Endothelial cell of umbilical vein (primary cell): ENCODE results near the gene GADD45GIP1. TPM values are rescaled to one million over a fixed set of nuclear protein-coding genes. Genes with fewer than 3 reads are reported as not detected.

Experiments
- BruUV-seq: library from RNA; stranded (reverse); fragments of 400-500 nt; replicated peaks from 2 replicates; lab custom pipeline; 2021; lab: Mats Ljungman, UMichigan
- CTCF ChIA-PET: fragments of 300-600, 350-600 bp; sonication (Branson Sonifier 250); formaldehyde crosslinking; loops from one replicate; lab custom pipeline; 2021; ENCODE audit warnings: antibody characterized with exemption, inconsistent platforms; lab: Charles Lee
- POLR2A ChIA-PET: fragments of 300-600, 350-600 bp; sonication (Branson Sonifier 250); formaldehyde crosslinking; loops from one replicate; lab custom pipeline; 2021; ENCODE audit warnings: antibody characterized with exemption, inconsistent platforms; lab: Charles Lee
- DNase-seq: peaks from one replicate; pipeline ENCODE4 v3.0.0-alpha.2; 2011; ENCODE audit warnings: low read depth, low spot score
- FAIRE-seq: peaks from 2 replicates; lab custom pipeline; 2011; peaks lifted over from hg19 to GRCh38; lab: Jason Lieb, UNC
- H2AFZ ChIP-seq: 2 replicates; pipeline ENCODE4 v1.6.0; 2012; ENCODE audit warnings: low read depth, low read length, control low read depth, inconsistent platforms
- H3K27ac ChIP-seq: 2 replicates; pipeline ENCODE4 v1.5.1; 2011; ENCODE audit warnings: low read depth, mild to moderate bottlenecking, control low read depth, low read length, moderate library complexity; ENCODE audit not compliant: insufficient read depth
- H3K27me3 ChIP-seq, 2 experiments: 2 replicates each; pipeline versions ENCODE4 v1.6.0 to v1.6.1; 2011; ENCODE audit warnings: low read length in 2 of 2, mixed read lengths in 1 of 2; ENCODE audit not compliant: control insufficient read depth in 2 of 2, insufficient read depth in 2 of 2
- H3K36me3 ChIP-seq, 2 experiments: 2 replicates in 1 of 2; 3 replicates in 1 of 2; pipeline ENCODE4 v1.5.1; 2011; ENCODE audit warnings: low read length in 2 of 2, mild to moderate bottlenecking in 1 of 2, moderate library complexity in 1 of 2; ENCODE audit not compliant: control insufficient read depth in 2 of 2, insufficient read depth in 2 of 2; ENCODE audit errors: extremely low read depth in 1 of 2
- H3K4me1 ChIP-seq: 3 replicates; pipeline ENCODE4 v1.5.1; 2011; ENCODE audit warnings: mild to moderate bottlenecking, low read length; ENCODE audit not compliant: control insufficient read depth, insufficient read depth; ENCODE audit errors: extremely low read depth
- H3K4me2 ChIP-seq: 2 replicates; pipeline ENCODE4 v1.6.1; 2011; ENCODE audit warnings: low read length, control low read depth, mixed read lengths; ENCODE audit not compliant: insufficient read depth
- H3K4me3 ChIP-seq, 3 experiments: fragments of 200-600 bp in 1 of 3; sonication (generic), shearing (Covaris generic) in 1 of 3; replicated peaks in 1 of 3; 2 replicates each; pipeline ENCODE4 v1.5.1; 2011 to 2016; ENCODE audit warnings: control low read depth in 3 of 3, low read length in 3 of 3, mild to moderate bottlenecking in 2 of 3, inconsistent platforms in 1 of 3, low read depth in 1 of 3, moderate library complexity in 1 of 3; ENCODE audit not compliant: insufficient read depth in 1 of 3
- H3K79me2 ChIP-seq: 2 replicates; pipeline ENCODE4 v1.6.0; 2012; ENCODE audit warnings: low read length, inconsistent platforms; ENCODE audit not compliant: control insufficient read depth, insufficient read depth
- H3K9ac ChIP-seq: replicated peaks from 2 replicates; pipeline ENCODE3; 2011; ENCODE audit warnings: low read length, control low read depth; ENCODE audit not compliant: insufficient read depth; ENCODE audit errors: extremely low read depth
- H3K9me1 ChIP-seq: replicated peaks from 3 replicates; pipeline ENCODE4 v1.6.0; 2011; ENCODE audit warnings: mild to moderate bottlenecking, low read length; ENCODE audit not compliant: control insufficient read depth, insufficient read depth; ENCODE audit errors: extremely low read depth
- H3K9me3 ChIP-seq: replicated peaks from 2 replicates; pipeline ENCODE4 v1.5.1; 2012; ENCODE audit warnings: low read length, inconsistent platforms; ENCODE audit not compliant: control insufficient read depth, insufficient read depth
- H4K20me1 ChIP-seq: replicated peaks from 2 replicates; pipeline ENCODE3; 2011; ENCODE audit warnings: mild to moderate bottlenecking, low read length; ENCODE audit not compliant: control insufficient read depth, insufficient read depth; ENCODE audit errors: extremely low read depth
- JUN ChIP-seq: IDR thresholded peaks from 2 replicates; pipeline ENCODE4 v1.6.1; 2011; ENCODE audit warnings: borderline replicate concordance, low read depth; ENCODE audit not compliant: insufficient read length, insufficient read depth
- MYC ChIP-seq: IDR thresholded peaks from one replicate; pipeline ENCODE4 v1.6.1; 2011; ENCODE audit warnings: mild to moderate bottlenecking, low read depth, low read length
- POLR2AphosphoS5 ChIP-seq: IDR thresholded peaks from 2 replicates; pipeline ENCODE4 v1.6.1; 2012; ENCODE audit warnings: low read depth, mild to moderate bottlenecking, control low read depth, low read length, moderate library complexity; ENCODE audit not compliant: insufficient read depth
- dilution Hi-C: fragments of 300-500 bp; cut with MboI; formaldehyde crosslinking; loops from one replicate; pipeline ENCODE4 v1.15.0; 2019; ENCODE audit warnings: low sequenced_read_pairs; ENCODE audit not compliant: extremely low pct_ligation_motif_present
- intact Hi-C: fragments of 100-400 bp; cut with micrococcal nuclease; formaldehyde crosslinking; loops from one replicate; pipeline ENCODE4 v1.10.0; 2022
- polyA plus RNA-seq, 4 experiments: library from polyadenylated mRNA; depleted of rRNA in 3 of 4; stranded (reverse) in 3 of 4; unstranded in 1 of 4; fragments of >200 nt; gene quantifications; 2 replicates each; pipeline versions ENCODE4 v1.2.1 to v1.2.3, GENCODE V29; 2011 to 2012; ENCODE audit warnings: missing spikeins in 1 of 4
- total RNA-seq: library from RNA; stranded (reverse); gene quantifications from 2 replicates; pipeline ENCODE4 v1.2.3, GENCODE V29; 2021
- TF ChIP-seq, protein P1 (sequence below): IDR thresholded peaks from 2 replicates; pipeline ENCODE4 v1.6.1; 2011; ENCODE audit not compliant: insufficient read depth, insufficient read length
- TF ChIP-seq, protein P2 (sequence below), 2 donors: IDR thresholded peaks; 1 replicate in 1 of 2; 2 replicates in 1 of 2; pipeline ENCODE4 v1.5.1; 2011; ENCODE audit warnings: low read length in 2 of 2, mild to moderate bottlenecking in 2 of 2, moderate library complexity in 2 of 2, control low read depth in 1 of 2, inconsistent platforms in 1 of 2, low read depth in 1 of 2; ENCODE audit not compliant: insufficient read depth in 1 of 2; ENCODE audit errors: extremely low read depth in 1 of 2

GADD45GIP1 gene
- total and polyA plus RNA-seq, 2 donors (not counting 3 experiments of a cell fraction or from before 2014, with no cell fraction given), result 32.8 to 38.3 TPM

DNA sequence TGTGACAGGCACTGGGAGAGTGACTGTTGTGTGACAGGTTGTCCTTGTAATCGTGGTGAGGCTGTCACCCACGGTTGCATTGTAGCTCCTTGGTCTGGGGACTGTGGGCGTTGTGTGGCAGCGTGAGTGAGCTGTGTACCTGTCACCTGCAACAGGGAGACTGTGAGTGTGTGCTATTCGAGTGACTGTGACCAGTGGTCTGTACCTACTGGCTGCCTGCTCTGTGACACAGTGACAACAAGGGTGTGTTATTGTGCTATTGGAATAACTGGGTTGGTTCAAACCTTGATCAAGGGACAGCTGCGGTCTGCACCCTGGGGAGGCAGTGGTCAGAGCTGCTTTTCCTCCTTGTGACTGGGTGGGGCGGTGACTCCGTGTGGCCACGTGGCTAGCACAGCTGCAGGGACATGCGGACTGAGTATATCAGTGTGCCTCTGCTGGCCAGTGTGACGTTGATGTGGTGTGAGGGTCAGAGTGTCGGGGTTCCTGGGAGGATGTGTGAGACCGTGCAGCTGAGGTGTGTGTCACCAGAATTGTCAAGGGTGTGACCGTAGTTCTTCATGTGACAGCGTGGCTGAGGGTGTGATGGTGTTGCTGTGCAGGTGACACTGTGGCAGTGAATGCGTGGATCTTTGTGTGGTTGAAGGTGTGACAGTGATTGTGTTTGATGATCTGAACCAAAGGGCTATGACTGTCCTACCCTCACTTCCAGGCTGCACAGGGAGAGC lies 28.2 kb upstream of the GADD45GIP1 start:
- Histone ChIP-seq H3K9me1 (no peaks in the 10 kb centered on the region), H3K79me2 (no peaks in the 10 kb centered on the region), H3K9me3 (no peaks in the 10 kb centered on the region), H3K4me1 (peaks cover 2% of the 10 kb centered on the region), H3K4me2 (no peak overlapping the region), H4K20me1 (no peaks in the 10 kb centered on the region), H3K27ac (no peak overlapping the region), H3K9ac (no peak overlapping the region), H3K4me3 (no peak overlapping the region), H3K36me3 (no peaks in the 10 kb centered on the region), H2AFZ (no peak overlapping the region), H3K27me3 (no peaks in the 10 kb centered on the region)
- DNase-seq (no peak), FAIRE-seq (no peak)
- TF ChIP-seq POLR2AphosphoS5, result no peak
- TF ChIP-seq, protein P1, sequence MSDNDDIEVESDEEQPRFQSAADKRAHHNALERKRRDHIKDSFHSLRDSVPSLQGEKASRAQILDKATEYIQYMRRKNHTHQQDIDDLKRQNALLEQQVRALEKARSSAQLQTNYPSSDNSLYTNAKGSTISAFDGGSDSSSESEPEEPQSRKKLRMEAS, result no peak
- TF ChIP-seq, protein P2, sequence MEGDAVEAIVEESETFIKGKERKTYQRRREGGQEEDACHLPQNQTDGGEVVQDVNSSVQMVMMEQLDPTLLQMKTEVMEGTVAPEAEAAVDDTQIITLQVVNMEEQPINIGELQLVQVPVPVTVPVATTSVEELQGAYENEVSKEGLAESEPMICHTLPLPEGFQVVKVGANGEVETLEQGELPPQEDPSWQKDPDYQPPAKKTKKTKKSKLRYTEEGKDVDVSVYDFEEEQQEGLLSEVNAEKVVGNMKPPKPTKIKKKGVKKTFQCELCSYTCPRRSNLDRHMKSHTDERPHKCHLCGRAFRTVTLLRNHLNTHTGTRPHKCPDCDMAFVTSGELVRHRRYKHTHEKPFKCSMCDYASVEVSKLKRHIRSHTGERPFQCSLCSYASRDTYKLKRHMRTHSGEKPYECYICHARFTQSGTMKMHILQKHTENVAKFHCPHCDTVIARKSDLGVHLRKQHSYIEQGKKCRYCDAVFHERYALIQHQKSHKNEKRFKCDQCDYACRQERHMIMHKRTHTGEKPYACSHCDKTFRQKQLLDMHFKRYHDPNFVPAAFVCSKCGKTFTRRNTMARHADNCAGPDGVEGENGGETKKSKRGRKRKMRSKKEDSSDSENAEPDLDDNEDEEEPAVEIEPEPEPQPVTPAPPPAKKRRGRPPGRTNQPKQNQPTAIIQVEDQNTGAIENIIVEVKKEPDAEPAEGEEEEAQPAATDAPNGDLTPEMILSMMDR (IDR thresholded peaks at IDR 0.05; ENCODE audit: extremely low read depth in 1 of 2, insufficient read depth in 1 of 2, low read depth in 1 of 2, low read length in 2 of 2), result no peak
- TF ChIP-seq MYC, result no peak
- TF ChIP-seq JUN, result no peak
- no TSS peak for BruUV-seq
- dilution Hi-C loops, result no loop called here
- ChIA-PET CTCF (interaction anchor here (0.6 to 13.4 kb wide), 14 partner anchors 8 to 108 kb away, joined by 3 to 543 read pairs (median 4); no protein-coding TSS in a partner anchor), POLR2A (no interaction called here)
- intact Hi-C loops, result no loop called here
